GM12875 (cell line): ENCODE data around the gene LUM.

ENCODE experiments used
- H3K4me3 ChIP-seq: one replicate; pipeline ENCODE4 v1.5.1; 2011; ENCODE audit warnings: low read depth, low read length, control low read depth
- CTCF ChIP-seq: IDR thresholded peaks from 2 replicates; pipeline ENCODE4 v1.5.1; 2011; ENCODE audit warnings: low read depth, mild to moderate bottlenecking, control low read depth, inconsistent platforms, low read length, moderate library complexity, borderline replicate concordance; ENCODE audit not compliant: insufficient read depth

Gene LUM

DNA sequence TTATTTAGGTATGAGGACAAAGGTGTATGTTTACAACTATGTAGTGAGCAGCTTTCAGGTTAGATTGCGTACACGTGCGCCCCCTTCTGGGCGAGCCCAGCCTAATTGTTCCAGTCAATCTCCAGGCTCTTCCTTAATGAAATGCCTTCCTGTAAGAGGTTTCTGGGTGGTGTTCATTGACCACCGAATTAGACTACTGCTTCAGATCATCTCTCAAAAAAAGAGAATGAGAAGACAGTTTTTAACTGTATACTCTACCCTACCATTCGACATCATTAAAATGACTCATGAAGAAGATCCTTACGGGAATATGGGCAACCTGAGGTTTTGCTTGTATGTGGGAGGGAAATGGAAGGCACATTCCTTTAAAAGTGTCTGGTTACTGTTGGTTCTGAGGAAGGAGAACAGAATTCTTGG, 2.1 kb downstream of the LUM start:
- H3K4me3 ChIP-seq: no peak overlapping the region
- TF ChIP-seq CTCF: peak; percentile 63

DNA sequence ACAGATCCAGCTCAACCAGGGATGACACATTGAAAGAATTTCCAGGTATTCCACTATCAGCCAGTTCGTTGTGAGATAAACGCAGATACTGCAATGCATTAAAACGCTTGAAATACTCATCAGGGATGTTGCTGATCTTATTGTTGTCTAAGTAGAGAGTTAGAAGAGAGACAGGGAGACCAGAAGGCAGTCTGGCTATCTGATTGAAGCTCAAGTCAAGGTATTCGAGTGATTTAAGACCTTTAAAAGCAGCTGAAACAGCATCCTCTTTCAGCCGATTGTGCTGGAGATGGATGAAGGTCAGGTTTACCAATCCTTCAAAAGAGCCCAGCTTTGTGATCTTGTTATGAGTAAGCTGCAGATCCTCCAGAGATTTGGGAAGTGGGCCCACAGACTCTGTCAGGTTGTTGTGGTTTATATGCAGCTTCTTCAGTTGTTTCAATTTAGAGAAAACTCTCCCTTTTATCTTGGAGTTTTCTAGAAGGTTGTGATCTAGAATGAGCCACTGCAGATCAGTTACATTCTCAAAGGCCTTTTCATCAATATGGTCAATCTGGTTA, 3.0 kb downstream of the LUM start:
- no peak overlapping the region for H3K4me3 ChIP-seq
- TF ChIP-seq CTCF: no peak

- no peak overlapping the region for H3K4me3 ChIP-seq
- TF ChIP-seq CTCF: no peak
Measured at GRCh38 chr12:91106283-91106682, 5.0 kb downstream of the LUM start.

- TF ChIP-seq CTCF: no peak
- H3K4me3 ChIP-seq: no peak overlapping the region
Measured at GRCh38 chr12:91105807-91106206, 5.5 kb downstream of the LUM start.

DNA sequence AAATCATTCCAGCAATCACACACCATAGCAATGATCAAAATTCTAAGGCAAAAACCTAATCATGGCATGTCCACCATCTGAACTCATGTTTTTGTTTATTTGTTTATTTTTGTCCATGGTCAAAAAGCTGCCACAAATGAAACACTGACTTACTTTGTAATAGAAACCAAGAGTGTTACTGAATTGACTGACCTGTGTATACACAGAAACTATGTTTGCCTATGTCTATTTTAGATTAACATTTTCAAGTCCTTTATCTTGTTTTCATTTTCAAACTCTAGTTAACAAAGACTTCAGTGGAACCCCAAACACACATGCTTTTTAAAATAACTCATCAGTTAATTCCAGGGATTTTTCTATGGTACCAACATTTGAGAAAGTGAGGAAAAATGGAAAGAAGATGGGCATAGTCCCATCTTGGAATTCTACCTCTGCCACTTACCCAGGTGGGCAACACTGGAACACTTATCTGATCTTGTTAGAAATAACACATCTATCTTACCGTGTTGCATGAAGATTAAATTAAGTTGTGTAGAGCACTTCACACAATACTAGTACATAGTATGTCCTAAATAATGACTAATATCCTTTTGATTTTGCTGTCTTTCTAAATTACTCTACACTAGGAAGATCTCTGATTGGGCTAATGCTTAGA, 6.4 kb downstream of the LUM start:
- H3K4me3 ChIP-seq: no peak overlapping the region
- no peak for TF ChIP-seq CTCF

GRCh38 chr12:91103624-91104023, 7.7 kb downstream of the LUM start:
- no peak for TF ChIP-seq CTCF
- H3K4me3 ChIP-seq: no peak overlapping the region

DNA sequence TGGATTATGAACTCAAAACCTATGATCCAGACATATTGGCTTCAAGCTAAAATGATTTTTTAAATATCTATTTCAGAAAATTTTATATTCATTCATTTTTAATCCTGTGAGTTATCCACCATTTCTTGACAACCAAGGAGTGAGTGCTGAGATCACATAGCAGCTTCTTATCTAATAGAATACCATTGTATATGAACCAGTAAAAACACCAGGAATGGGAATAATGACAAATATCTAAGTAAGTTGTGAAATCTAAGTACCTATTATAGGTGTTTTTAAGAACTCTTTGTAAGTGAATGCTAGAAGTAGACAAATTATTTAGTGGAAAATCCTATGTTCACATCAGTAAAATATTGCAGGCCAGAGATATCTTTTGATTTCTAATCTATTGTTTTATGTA, 8.2 kb downstream of the LUM start:
- TF ChIP-seq CTCF: no peak
- no peak overlapping the region for H3K4me3 ChIP-seq
